ENCODE measurements around the gene NRTN.

The NRTN gene

DNA sequence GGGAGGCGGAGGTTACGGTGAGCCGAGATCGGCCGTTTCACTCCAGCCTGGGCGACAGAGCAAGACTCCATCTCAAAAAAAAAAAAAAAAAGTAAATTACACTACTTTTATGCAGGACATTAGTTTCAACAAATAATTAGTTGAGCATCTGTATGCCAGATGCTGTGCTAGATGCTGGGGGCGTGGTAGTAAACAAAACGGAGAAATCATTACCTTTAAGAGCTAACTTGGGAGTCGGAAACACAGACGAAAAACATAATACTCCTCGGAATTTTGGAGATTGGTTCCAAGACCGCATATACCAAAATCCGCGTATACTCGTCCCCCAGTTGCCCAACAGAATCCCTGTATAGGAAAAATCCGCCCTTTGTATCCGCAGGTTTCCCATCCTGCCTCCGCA is 12.6 kb upstream of the NRTN start:
- Histone ChIP-seq H3K4me3 (ENCODE audit: low read depth in 1 of 2, low read length in 2 of 2) (no peak overlapping the region), H3K36me3 (ENCODE audit: insufficient read depth, low read length) (peaks cover 28% of the 10 kb centered on the region), H3K27me3 (ENCODE audit: control insufficient read depth in 1 of 2, insufficient read depth in 2 of 2, low read length in 2 of 2) (no peaks in the 10 kb centered on the region), H3K9ac (ENCODE audit: low read length) (no peak overlapping the region), H3K27ac (ENCODE audit: low read depth, low read length) (no peak overlapping the region), H3K4me1 (ENCODE audit: insufficient read depth, low read length) (peaks cover 9% of the 10 kb centered on the region), H3K9me3 (ENCODE audit: low read length) (no peaks in the 10 kb centered on the region)

GRCh38 chr19:5793188-5793587 is 11.7 kb upstream of the NRTN start:
- no peaks in the 10 kb centered on the region for H3K27me3 ChIP-seq (ENCODE audit: control insufficient read depth in 1 of 2, insufficient read depth in 2 of 2, low read length in 2 of 2)
- no peak overlapping the region for H3K9ac ChIP-seq (ENCODE audit: low read length)
- H3K9me3 ChIP-seq (ENCODE audit: low read length) = no peaks in the 10 kb centered on the region
- H3K4me3 ChIP-seq (ENCODE audit: low read depth in 1 of 2, low read length in 2 of 2) = no peak overlapping the region
- H3K4me1 ChIP-seq (ENCODE audit: insufficient read depth, low read length) = peaks cover 9% of the 10 kb centered on the region
- no peak overlapping the region for H3K27ac ChIP-seq (ENCODE audit: low read depth, low read length)
- H3K36me3 ChIP-seq (ENCODE audit: insufficient read depth, low read length) = peaks cover 20% of the 10 kb centered on the region

DNA sequence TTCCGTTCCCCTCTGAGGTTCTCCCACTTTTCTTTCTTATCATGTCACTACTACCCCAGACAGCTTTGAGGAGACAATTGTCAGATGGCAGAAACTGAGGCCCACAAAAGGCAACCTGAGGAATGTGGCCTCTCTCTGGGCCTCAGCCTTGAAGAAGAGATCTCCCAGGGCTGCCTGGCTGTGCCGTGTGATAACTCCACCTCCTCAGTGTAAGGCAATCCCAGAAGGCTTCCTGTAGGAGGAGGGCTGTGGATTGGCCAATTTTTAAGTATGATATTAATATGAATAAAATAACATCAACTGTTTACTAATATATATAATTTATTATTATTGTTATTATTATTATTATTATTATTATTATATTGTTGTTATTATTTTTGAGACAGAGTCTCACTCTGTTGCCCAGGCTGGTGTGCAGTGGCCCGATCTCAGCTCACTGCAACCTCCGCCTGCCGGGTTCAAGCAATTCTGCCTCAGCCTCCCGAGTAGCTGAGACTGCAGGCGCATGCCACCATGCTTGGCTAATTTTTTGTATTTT is 9.4 kb upstream of the NRTN start:
- Histone ChIP-seq H3K36me3 (ENCODE audit: insufficient read depth, low read length) (no peaks in the 10 kb centered on the region), H3K4me1 (ENCODE audit: insufficient read depth, low read length) (no peaks in the 10 kb centered on the region), H3K27me3 (ENCODE audit: control insufficient read depth in 1 of 2, insufficient read depth in 2 of 2, low read length in 2 of 2) (no peaks in the 10 kb centered on the region), H3K9me3 (ENCODE audit: low read length) (no peaks in the 10 kb centered on the region), H3K9ac (ENCODE audit: low read length) (no peak overlapping the region), H3K4me3 (ENCODE audit: low read depth in 1 of 2, low read length in 2 of 2) (no peak overlapping the region), H3K27ac (ENCODE audit: low read depth, low read length) (no peak overlapping the region)

DNA sequence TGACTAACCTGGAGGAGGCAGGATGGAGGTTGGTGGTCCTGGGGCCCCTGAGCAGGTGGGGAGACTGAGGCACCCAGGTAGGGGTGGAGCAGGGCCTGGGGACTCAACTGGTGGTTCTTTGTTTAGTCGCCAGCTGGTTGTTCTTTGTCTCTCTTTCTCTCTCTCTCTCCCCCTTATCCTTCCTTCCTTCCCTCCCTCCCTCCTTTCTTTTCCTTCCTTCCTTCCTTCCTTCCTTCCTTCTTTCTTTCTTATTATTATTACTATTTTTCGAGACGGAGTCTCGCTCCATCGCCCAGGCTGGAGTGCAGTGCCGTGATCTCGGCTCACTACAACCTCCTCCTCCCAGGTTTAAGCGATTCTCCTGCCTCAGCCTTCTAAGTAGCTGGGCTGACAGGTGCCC is 6.6 kb upstream of the NRTN start:
- Histone ChIP-seq H3K36me3 (ENCODE audit: insufficient read depth, low read length) (no peaks in the 10 kb centered on the region), H3K27me3 (ENCODE audit: control insufficient read depth in 1 of 2, insufficient read depth in 2 of 2, low read length in 2 of 2) (peaks cover 5 to 7% of the 10 kb centered on the region in 2 donors), H3K9me3 (ENCODE audit: low read length) (no peaks in the 10 kb centered on the region), H3K4me1 (ENCODE audit: insufficient read depth, low read length) (no peaks in the 10 kb centered on the region), H3K27ac (ENCODE audit: low read depth, low read length) (no peak overlapping the region), H3K4me3 (ENCODE audit: low read depth in 1 of 2, low read length in 2 of 2) (no peak overlapping the region), H3K9ac (ENCODE audit: low read length) (no peak overlapping the region)

DNA sequence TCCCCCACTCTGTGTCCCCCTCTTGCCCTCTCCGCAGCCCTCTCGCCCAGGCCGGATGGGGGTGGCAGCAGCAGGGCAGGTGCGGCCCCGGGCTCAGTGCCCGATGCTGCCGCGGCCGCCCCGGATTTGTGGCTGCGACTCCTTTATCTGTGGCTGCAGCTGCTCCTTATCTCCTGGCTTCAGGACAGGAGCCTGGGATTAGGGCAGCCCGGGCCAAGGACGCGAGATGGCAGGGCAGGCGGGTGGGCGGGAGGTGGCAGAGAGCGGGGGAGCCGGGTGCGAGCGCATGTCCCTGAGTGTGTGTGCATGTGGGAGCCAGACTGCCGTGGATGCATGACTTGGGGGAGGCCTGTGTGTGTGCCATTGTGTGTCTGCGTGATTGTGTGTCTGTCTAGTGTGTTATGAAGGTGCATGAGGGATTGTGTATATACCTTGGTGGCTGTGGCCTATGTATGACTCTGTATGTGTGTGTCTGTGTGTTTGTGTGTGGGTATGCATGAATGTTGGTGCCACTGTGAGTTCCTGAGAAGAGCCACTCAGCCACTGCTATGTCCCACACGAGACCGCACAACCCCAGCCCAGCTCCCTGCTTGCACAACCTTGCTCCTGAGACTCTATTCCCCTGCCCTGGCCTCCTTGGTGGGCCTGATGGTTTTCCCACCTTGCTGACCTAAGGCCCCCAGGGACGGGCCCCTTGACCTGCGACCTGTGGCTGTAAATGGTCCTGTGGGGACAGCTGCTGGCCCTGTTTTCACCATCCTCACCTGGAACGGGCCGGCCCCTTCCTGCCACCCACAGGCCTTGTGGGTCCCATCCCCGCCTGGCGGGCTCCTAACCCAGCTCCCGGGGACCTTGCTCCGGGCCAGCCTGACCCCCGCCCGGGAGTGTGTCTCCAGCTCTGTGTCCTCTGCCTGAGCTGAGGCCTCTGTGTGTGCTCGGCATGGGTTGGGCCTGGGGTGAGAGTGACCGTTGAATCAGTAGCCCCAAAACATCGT is 5.3 kb upstream of the NRTN start:
- H3K36me3 ChIP-seq (ENCODE audit: insufficient read depth, low read length) = no peaks in the 10 kb centered on the region
- H3K4me3 ChIP-seq (ENCODE audit: low read depth in 1 of 2, low read length in 2 of 2) = no peak overlapping the region
- peaks cover 5 to 15% of the 10 kb centered on the region in 2 donors for H3K27me3 ChIP-seq (ENCODE audit: control insufficient read depth in 1 of 2, insufficient read depth in 2 of 2, low read length in 2 of 2)
- H3K9me3 ChIP-seq (ENCODE audit: low read length) = no peaks in the 10 kb centered on the region
- H3K9ac ChIP-seq (ENCODE audit: low read length) = no peak overlapping the region
- H3K27ac ChIP-seq (ENCODE audit: low read depth, low read length) = no peak overlapping the region
- H3K4me1 ChIP-seq (ENCODE audit: insufficient read depth, low read length) = peaks cover 5% of the 10 kb centered on the region

GRCh38 chr19:5800361-5801270 is 4.3 kb upstream of the NRTN start:
- Histone ChIP-seq H3K9me3 (ENCODE audit: low read length) (no peaks in the 10 kb centered on the region), H3K27me3 (ENCODE audit: control insufficient read depth in 1 of 2, insufficient read depth in 2 of 2, low read length in 2 of 2) (peaks cover 5 to 15% of the 10 kb centered on the region in 2 donors), H3K27ac (ENCODE audit: low read depth, low read length) (no peak overlapping the region), H3K9ac (ENCODE audit: low read length) (no peak overlapping the region), H3K36me3 (ENCODE audit: insufficient read depth, low read length) (no peaks in the 10 kb centered on the region), H3K4me3 (ENCODE audit: low read depth in 1 of 2, low read length in 2 of 2) (no peak overlapping the region), H3K4me1 (ENCODE audit: insufficient read depth, low read length) (peaks cover 5% of the 10 kb centered on the region)

DNA sequence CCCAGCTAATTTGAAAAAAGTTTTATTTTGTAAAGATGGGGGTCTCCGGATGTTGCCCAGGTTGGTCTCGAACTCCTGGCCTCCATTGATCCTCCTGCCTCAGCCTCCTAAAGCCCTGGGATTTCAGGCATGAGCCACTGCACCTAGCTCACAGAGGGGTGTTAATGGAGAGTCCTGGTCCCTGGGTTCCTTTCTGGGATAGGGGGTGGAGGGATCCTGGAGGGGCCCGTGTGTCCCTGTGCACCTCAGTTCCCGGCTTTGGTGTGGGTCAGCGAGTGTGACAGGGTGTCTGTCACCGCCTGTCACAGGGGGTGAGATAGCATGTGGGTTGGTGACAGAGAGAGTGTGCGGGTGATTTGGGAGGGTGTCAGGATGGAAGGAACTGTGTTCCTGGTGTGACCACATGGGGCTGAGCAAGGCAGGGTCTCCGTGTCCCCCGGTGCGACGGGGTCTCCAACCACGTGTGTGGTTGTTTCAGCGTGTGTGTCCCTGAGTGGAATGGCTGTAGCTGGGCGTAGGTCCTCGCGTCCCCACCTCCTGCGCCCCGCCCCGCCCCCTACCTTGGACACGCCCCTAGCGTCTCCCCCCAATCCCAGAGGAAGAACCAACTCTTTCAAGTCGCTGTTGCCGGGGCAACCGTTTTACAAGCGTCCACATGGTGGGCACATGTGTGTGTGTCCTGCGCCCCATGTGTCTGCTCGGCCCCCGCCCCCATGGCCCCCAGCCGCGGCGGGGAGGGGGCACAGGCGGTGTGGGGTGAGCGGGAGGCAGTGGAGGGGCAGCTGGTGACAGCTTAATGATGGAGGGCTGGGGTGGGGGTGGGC is 2.9 kb upstream of the NRTN start:
- H3K27ac ChIP-seq (ENCODE audit: low read depth, low read length) = no peak overlapping the region
- H3K27me3 ChIP-seq (ENCODE audit: control insufficient read depth in 1 of 2, insufficient read depth in 2 of 2, low read length in 2 of 2) = peaks cover 5 to 15% of the 10 kb centered on the region in 2 donors
- no peaks in the 10 kb centered on the region for H3K9me3 ChIP-seq (ENCODE audit: low read length)
- H3K36me3 ChIP-seq (ENCODE audit: insufficient read depth, low read length) = no peaks in the 10 kb centered on the region
- peaks cover 5% of the 10 kb centered on the region for H3K4me1 ChIP-seq (ENCODE audit: insufficient read depth, low read length)
- H3K9ac ChIP-seq (ENCODE audit: low read length) = no peak overlapping the region
- H3K4me3 ChIP-seq (ENCODE audit: low read depth in 1 of 2, low read length in 2 of 2) = no peak overlapping the region

DNA sequence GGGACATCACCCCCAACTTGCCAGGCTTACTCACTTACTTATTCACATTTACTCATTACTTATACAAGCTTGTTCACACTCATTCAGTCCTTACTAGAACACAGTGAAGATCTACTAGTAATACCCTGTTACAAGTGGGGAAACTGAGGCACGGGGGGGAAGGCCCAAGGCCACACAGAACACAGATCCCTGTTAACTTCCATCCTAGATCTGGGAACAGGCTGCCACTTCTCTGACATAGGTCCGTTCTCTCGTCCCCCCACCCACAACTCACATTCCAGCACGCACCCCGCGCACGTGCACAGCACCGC is 1.5 kb upstream of the NRTN start:
- no peak overlapping the region for H3K9ac ChIP-seq (ENCODE audit: low read length)
- peaks cover 5 to 15% of the 10 kb centered on the region in 2 donors for H3K27me3 ChIP-seq (ENCODE audit: control insufficient read depth in 1 of 2, insufficient read depth in 2 of 2, low read length in 2 of 2)
- peak overlapping the region; percentile 43 to 53 for H3K4me3 ChIP-seq (ENCODE audit: low read depth in 1 of 2, low read length in 2 of 2)
- peaks cover 5% of the 10 kb centered on the region for H3K4me1 ChIP-seq (ENCODE audit: insufficient read depth, low read length)
- peak overlapping the region; percentile 48 for H3K27ac ChIP-seq (ENCODE audit: low read depth, low read length)
- no peaks in the 10 kb centered on the region for H3K36me3 ChIP-seq (ENCODE audit: insufficient read depth, low read length)
- H3K9me3 ChIP-seq (ENCODE audit: low read length) = no peaks in the 10 kb centered on the region

DNA sequence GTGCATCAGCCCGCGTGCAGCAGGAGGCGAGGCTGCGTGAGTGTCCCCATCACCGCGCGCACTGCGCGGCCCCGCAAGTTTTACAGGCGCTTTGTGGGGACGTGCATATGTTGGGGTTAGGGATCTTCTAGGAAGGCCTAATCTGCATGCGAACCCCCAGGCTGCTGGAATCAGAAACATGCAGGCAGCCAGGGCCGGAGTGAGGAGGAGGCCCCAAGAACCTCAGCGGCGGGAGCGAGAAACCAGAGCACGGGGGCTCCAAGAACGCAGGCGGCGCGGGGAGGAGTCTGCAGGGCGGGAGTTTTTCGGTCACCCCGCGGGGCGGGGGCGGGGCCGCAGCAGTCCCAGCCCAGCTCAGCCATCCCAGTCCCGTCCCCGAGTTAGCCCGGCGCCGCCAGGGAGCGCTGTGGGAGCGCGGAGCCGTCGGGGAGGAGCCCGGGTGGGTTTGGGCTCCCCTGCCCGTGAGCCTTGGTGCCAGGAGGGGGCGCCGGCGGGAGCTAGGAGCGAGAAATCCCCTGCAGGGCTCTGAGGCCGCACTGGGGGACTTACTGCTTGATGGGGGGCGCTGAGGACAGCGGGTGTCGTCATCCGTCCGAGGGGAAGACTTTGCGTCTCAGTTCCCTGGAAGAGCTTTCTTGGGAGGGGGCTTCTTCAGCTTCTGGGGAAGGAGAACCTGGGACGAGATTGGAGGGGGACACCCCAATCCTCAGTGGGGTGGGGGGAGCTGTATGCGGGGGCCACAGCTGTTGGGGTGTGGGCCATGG is 933 bp upstream of the NRTN start:
- peaks cover 5% of the 10 kb centered on the region for H3K4me1 ChIP-seq (ENCODE audit: insufficient read depth, low read length)

DNA sequence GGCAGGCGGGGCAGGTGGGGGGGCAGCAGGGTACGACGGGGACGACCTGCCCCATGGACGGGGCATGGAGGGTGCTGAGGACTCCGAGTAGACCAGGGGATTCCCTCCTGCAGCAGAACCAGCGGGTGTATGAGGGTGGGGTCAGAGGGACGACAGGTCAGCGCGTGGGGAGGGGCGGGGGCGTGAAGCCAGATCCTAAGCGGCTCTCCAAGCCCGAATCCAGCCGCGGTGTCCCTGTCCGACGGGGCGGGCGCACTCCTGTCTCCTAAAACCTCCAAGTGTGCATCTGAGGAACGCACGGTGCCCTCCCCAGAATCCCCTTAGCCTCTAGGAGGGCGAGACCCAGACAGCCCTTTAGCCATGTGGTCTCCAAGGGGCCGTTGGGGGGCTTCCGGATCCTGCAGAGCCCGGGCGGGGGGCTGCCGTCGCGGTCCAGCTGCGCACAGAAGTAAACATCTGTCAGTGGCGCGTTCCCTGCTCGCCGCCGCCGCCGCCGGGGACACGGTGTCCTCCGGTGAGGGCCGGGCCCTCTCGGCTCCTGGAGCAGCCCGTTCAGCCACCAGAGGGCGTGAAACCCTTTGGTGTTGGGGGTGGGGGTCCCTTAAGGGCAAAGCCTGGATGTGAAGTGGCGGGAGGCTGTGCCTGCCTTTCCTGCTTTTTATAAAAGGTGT is 730 bp downstream of the NRTN start:
- Histone ChIP-seq H3K9ac (ENCODE audit: low read length) (no peak overlapping the region), H3K27me3 (ENCODE audit: control insufficient read depth in 1 of 2, insufficient read depth in 2 of 2, low read length in 2 of 2) (peaks cover 5 to 15% of the 10 kb centered on the region in 2 donors), H3K36me3 (ENCODE audit: insufficient read depth, low read length) (no peaks in the 10 kb centered on the region), H3K4me3 (ENCODE audit: low read depth in 1 of 2, low read length in 2 of 2) (peak overlapping the region; percentile 36 to 55), H3K9me3 (ENCODE audit: low read length) (no peaks in the 10 kb centered on the region), H3K4me1 (ENCODE audit: insufficient read depth, low read length) (peaks cover 5% of the 10 kb centered on the region), H3K27ac (ENCODE audit: low read depth, low read length) (peak overlapping the region; percentile 40)

More for the DNA sequence above, 933 bp upstream of the NRTN start:
- Histone ChIP-seq H3K36me3 (ENCODE audit: insufficient read depth, low read length) (no peaks in the 10 kb centered on the region), H3K27ac (ENCODE audit: low read depth, low read length) (peak overlapping the region; percentile 68), H3K27me3 (ENCODE audit: control insufficient read depth in 1 of 2, insufficient read depth in 2 of 2, low read length in 2 of 2) (peaks cover 5 to 15% of the 10 kb centered on the region in 2 donors), H3K4me3 (ENCODE audit: low read depth in 1 of 2, low read length in 2 of 2) (peak overlapping the region; percentile 43 to 53), H3K9ac (ENCODE audit: low read length) (no peak overlapping the region), H3K9me3 (ENCODE audit: low read length) (no peaks in the 10 kb centered on the region)

All from muscle layer of colon (tissue), 2 donors.